GM18508 (cell line): Measurements from ENCODE around the gene BRIP1.
"Not testable (repeated sequence)": the region's sequence is repeated elsewhere in the genome, so short reads cannot be mapped to it uniquely, and the experiment has no call there.

Experiments
- ATAC-seq: cut with Tn5 transposase; IDR thresholded peaks from one replicate; pipeline ENCODE4 v1.9.1; 2021; ENCODE audit warnings: moderate number of reproducible peaks; ENCODE audit not compliant: insufficient read depth, unreplicated experiment

The BRIP1 gene

GRCh38 chr17:61737820-61738219, 125.5 kb downstream of the BRIP1 start:
- no peak for ATAC-seq

GRCh38 chr17:61736438-61736837, 126.9 kb downstream of the BRIP1 start:
- ATAC-seq, result no peak

GRCh38 chr17:61735807-61736206, 127.5 kb downstream of the BRIP1 start:
- ATAC-seq, result no peak

- ATAC-seq, result no peak
These were observed 128.9 kb downstream of the BRIP1 start for GRCh38 chr17:61734466-61734865.

- ATAC-seq, result no peak
These were observed 129.3 kb downstream of the BRIP1 start for GRCh38 chr17:61734012-61734411.

- ATAC-seq, result no peak
These were observed 130.3 kb downstream of the BRIP1 start for GRCh38 chr17:61733021-61733420.

- ATAC-seq, result no peak
These were observed 131.2 kb downstream of the BRIP1 start for GRCh38 chr17:61732169-61732568.

- ATAC-seq, result no peak
These were observed 132.0 kb downstream of the BRIP1 start for GRCh38 chr17:61731330-61731729.

- no peak for ATAC-seq
These were observed 133.5 kb downstream of the BRIP1 start for GRCh38 chr17:61729690-61730268.

GRCh38 chr17:61728297-61728836, 135.0 kb downstream of the BRIP1 start:
- no peak for ATAC-seq

GRCh38 chr17:61727798-61728197, 135.5 kb downstream of the BRIP1 start:
- ATAC-seq, result not testable (repeated sequence)

GRCh38 chr17:61726977-61727376, 136.4 kb downstream of the BRIP1 start:
- no peak for ATAC-seq

- ATAC-seq, result no peak
These were observed 138.6 kb downstream of the BRIP1 start for GRCh38 chr17:61724777-61725176.

- ATAC-seq, result no peak
These were observed 139.4 kb downstream of the BRIP1 start for GRCh38 chr17:61723914-61724313.

GRCh38 chr17:61723183-61723582, 140.1 kb downstream of the BRIP1 start:
- no peak for ATAC-seq

- no peak for ATAC-seq
These were observed 140.9 kb downstream of the BRIP1 start for GRCh38 chr17:61722398-61722797.

GRCh38 chr17:61720016-61720795, 143.1 kb downstream of the BRIP1 start:
- ATAC-seq, result no peak

GRCh38 chr17:61719220-61719619, 144.1 kb downstream of the BRIP1 start:
- ATAC-seq, result not testable (repeated sequence)

- ATAC-seq, result no peak
These were observed 145.3 kb downstream of the BRIP1 start for GRCh38 chr17:61718022-61718421.

- ATAC-seq, result no peak
These were observed 146.0 kb downstream of the BRIP1 start for GRCh38 chr17:61717352-61717751.

- no peak for ATAC-seq
These were observed 147.0 kb downstream of the BRIP1 start for GRCh38 chr17:61716225-61716829.
